Loucy (cell line): ENCODE data around the gene CELF2.

Experiments used
- H2AFZ ChIP-seq: fragments of 200-600 bp; sonication (generic); 2 replicates; pipeline ENCODE4 v1.6.0; 2016; ENCODE audit warnings: antibody characterized with exemption, mild to moderate bottlenecking, low read length, moderate library complexity
- H3F3A ChIP-seq: fragments of 200-600 bp; 2 replicates; pipeline ENCODE4 v1.6.0; 2016; ENCODE audit warnings: antibody characterized with exemption, low read depth, mild to moderate bottlenecking
- H3K27me3 ChIP-seq: fragments of 200-600 bp; sonication (generic); 2 replicates; pipeline ENCODE4 v1.6.1; 2014; ENCODE audit warnings: low read length, mild to moderate bottlenecking; ENCODE audit not compliant: insufficient read depth, poor library complexity, severe bottlenecking
- H3K36me3 ChIP-seq: fragments of 200-600 bp; sonication (generic); 2 replicates; pipeline ENCODE4 v1.6.1; 2016; ENCODE audit warnings: low read length; ENCODE audit not compliant: insufficient read depth
- H3K4me1 ChIP-seq: fragments of 200-600 bp; sonication (generic); 2 replicates; pipeline ENCODE4 v1.5.1; 2014; ENCODE audit warnings: low read length, mild to moderate bottlenecking; ENCODE audit not compliant: insufficient read depth, poor library complexity, severe bottlenecking
- H3K4me2 ChIP-seq: fragments of 200-600 bp; sonication (generic); 2 replicates; pipeline ENCODE4 v1.6.0; 2014; ENCODE audit warnings: antibody characterized with exemption, low read length, low read depth, mild to moderate bottlenecking; ENCODE audit not compliant: poor library complexity, severe bottlenecking
- H3K4me3 ChIP-seq: fragments of 200-600 bp; sonication (generic); 2 replicates; pipeline ENCODE4 v1.5.1; 2014; ENCODE audit warnings: low read length, mild to moderate bottlenecking, mixed read lengths; ENCODE audit not compliant: poor library complexity, severe bottlenecking
- H3K79me2 ChIP-seq: fragments of 200-600 bp; sonication (generic); 2 replicates; pipeline ENCODE4 v1.6.1; 2014; ENCODE audit warnings: low read length; ENCODE audit not compliant: insufficient read depth
- H3K9ac ChIP-seq: fragments of 200-600 bp; sonication (generic); 2 replicates; pipeline ENCODE4 v1.6.0; 2014; ENCODE audit warnings: mild to moderate bottlenecking, low read depth, low read length, moderate library complexity; ENCODE audit not compliant: poor library complexity, severe bottlenecking
- H3K9me2 ChIP-seq: fragments of 200-600 bp; sonication (generic); replicated peaks from 2 replicates; pipeline ENCODE4 v1.6.1; 2016; ENCODE audit warnings: low read depth, low read length, mixed read lengths
- H3K9me3 ChIP-seq: fragments of 200-600 bp; sonication (generic); 2 replicates; pipeline ENCODE4 v1.6.1; 2014; ENCODE audit warnings: mild to moderate bottlenecking, antibody characterized with exemption, low read length, low read depth; ENCODE audit not compliant: insufficient read depth
- H4K20me1 ChIP-seq: fragments of 200-600 bp; sonication (generic); 2 replicates; pipeline ENCODE4 v1.6.0; 2014; ENCODE audit warnings: antibody characterized with exemption, low read length, mild to moderate bottlenecking; ENCODE audit not compliant: insufficient read depth, poor library complexity, severe bottlenecking
- EZH2phosphoT487 ChIP-seq: fragments of 200-600 bp; IDR thresholded peaks from 2 replicates; pipeline ENCODE4 v1.6.1; 2018; ENCODE audit warnings: antibody characterized with exemption, mild to moderate bottlenecking, moderate library complexity, borderline replicate concordance
- TF ChIP-seq, protein P1 (sequence below): fragments of 200-600 bp; sonication (generic); conservative IDR thresholded peaks from 2 replicates; pipeline ENCODE4 v1.5.1; 2014; ENCODE audit warnings: mild to moderate bottlenecking, antibody characterized with exemption, low read length

Gene CELF2

DNA sequence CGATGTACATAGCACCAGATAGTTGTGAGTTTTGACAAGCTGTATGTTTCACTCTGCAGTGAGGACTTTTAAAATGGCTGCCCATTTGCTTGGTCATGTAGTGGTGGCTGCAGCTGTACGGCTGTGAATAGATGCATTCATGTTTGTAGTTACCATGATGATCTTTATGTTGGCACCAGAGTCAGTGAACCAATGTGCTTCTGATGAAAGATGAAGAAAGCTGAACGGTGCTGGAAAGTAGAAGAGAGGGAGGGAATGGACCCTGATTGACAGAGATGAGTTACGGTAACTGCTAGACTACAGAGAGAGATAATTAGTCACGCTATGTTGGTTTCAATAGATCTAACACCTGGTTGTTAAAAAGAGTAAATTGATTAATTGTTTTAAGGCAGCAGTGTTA is 256.8 kb downstream of the CELF2 start:
- H3K27me3 ChIP-seq: no peaks in the 10 kb centered on the region
- peaks cover 99% of the 10 kb centered on the region for H3K36me3 ChIP-seq
- H3F3A ChIP-seq: no peaks in the 10 kb centered on the region
- H3K9me2 ChIP-seq: no peaks in the 10 kb centered on the region
- TF ChIP-seq EZH2phosphoT487: no peak
- TF ChIP-seq, protein P1, sequence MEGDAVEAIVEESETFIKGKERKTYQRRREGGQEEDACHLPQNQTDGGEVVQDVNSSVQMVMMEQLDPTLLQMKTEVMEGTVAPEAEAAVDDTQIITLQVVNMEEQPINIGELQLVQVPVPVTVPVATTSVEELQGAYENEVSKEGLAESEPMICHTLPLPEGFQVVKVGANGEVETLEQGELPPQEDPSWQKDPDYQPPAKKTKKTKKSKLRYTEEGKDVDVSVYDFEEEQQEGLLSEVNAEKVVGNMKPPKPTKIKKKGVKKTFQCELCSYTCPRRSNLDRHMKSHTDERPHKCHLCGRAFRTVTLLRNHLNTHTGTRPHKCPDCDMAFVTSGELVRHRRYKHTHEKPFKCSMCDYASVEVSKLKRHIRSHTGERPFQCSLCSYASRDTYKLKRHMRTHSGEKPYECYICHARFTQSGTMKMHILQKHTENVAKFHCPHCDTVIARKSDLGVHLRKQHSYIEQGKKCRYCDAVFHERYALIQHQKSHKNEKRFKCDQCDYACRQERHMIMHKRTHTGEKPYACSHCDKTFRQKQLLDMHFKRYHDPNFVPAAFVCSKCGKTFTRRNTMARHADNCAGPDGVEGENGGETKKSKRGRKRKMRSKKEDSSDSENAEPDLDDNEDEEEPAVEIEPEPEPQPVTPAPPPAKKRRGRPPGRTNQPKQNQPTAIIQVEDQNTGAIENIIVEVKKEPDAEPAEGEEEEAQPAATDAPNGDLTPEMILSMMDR: no peak
- H3K4me1 ChIP-seq: peaks cover 6% of the 10 kb centered on the region
- no peak overlapping the region for H3K9ac ChIP-seq
- peaks cover 4% of the 10 kb centered on the region for H4K20me1 ChIP-seq
- H3K79me2 ChIP-seq: peaks cover 15% of the 10 kb centered on the region; the same call in 1 of the 2 replicates
- H3K4me2 ChIP-seq: no peak overlapping the region
- no peak overlapping the region for H2AFZ ChIP-seq
- H3K4me3 ChIP-seq: no peak overlapping the region
- H3K9me3 ChIP-seq: no peaks in the 10 kb centered on the region

DNA sequence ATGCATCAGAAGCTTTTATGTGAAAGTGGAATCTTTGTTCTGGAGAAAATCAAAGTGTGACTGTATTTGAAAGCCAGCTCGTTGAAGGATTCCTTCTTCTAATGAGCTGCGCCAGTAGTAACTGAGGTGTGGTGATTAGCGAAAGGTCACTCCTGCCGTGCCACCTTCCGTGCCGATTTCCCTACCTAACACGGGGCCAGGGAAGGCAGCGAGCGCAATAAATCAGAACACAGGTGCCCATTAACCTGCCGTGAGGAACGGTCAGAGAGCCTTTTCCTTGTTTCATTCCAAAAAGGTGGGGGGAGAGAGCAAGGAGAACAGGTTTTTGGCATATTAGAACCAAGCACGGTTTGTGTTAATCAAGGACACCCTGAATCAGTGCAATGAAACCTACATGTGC is 258.0 kb downstream of the CELF2 start:
- H4K20me1 ChIP-seq: no peaks in the 10 kb centered on the region
- H3K79me2 ChIP-seq: 0 out of 2 replicates have a peak, but pooled peaks cover 15% of the 10 kb centered on the region
- H3K36me3 ChIP-seq: peaks cover 99% of the 10 kb centered on the region
- H3K9me3 ChIP-seq: no peaks in the 10 kb centered on the region
- no peak overlapping the region for H3K4me2 ChIP-seq
- no peaks in the 10 kb centered on the region for H3K4me1 ChIP-seq
- H3K4me3 ChIP-seq: no peak overlapping the region
- no peaks in the 10 kb centered on the region for H3K27me3 ChIP-seq
- H3K9ac ChIP-seq: no peak overlapping the region
- TF ChIP-seq EZH2phosphoT487: no peak
- TF ChIP-seq, protein P1: no peak
- H3F3A ChIP-seq: no peaks in the 10 kb centered on the region
- no peak overlapping the region for H2AFZ ChIP-seq
- H3K9me2 ChIP-seq: no peaks in the 10 kb centered on the region

DNA sequence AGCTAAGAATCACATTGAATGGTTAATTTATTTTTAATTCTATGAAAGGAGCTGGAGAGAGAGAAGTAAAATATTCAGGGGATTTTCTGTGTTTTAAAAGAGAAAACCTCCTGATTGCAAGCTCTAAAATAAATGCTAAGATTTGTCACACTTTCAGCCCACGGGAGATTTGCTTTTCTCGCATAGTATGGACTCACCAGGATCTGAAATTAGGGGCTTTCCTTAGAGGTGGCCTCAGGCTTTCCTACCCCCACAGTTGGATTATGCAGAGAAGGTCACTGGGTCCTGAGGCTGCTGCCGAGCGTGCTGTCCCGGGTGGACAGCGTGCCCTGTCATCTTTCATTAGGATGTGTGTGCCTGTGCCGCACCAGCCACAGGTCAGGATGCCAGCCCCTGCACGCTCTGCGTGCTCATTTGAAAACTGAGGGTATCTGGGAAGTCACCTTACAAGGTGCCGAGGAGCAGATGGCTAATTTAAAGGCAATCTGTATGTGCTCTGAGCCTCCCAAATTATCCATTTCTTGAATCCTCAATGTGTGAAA is 258.8 kb downstream of the CELF2 start:
- Histone ChIP-seq H3K79me2 (0 out of 2 replicates have a peak, but pooled peaks cover 11% of the 10 kb centered on the region), H4K20me1 (no peaks in the 10 kb centered on the region), H3K4me1 (no peaks in the 10 kb centered on the region), H3K9me2 (no peaks in the 10 kb centered on the region), H3K4me3 (no peak overlapping the region), H3K9me3 (no peaks in the 10 kb centered on the region), H3F3A (no peaks in the 10 kb centered on the region), H3K4me2 (no peak overlapping the region), H3K9ac (no peak overlapping the region), H2AFZ (no peak overlapping the region), H3K27me3 (no peaks in the 10 kb centered on the region), H3K36me3 (peaks cover 99% of the 10 kb centered on the region; the same call in 1 of the 2 replicates)
- TF ChIP-seq, protein P1: no peak
- no peak for TF ChIP-seq EZH2phosphoT487
